Pancreas (tissue), 10 donors: ENCODE results near the gene METRN. TPM values are rescaled to one million over a fixed set of nuclear protein-coding genes. Genes with fewer than 3 reads are reported as not detected.
"Not testable (repeated sequence)": the region's sequence is repeated elsewhere in the genome, so short reads cannot be mapped to it uniquely, and the experiment has no call there.

Experiments
- ATAC-seq, 4 donors: fragments of 200-7000 bp; cut with Tn5 transposase; one replicate each; pipeline versions ENCODE4 v1.8.0 to v1.9.1; 2020; ENCODE audit warnings: mild to moderate bottlenecking in 4 of 4, moderate library complexity in 4 of 4
- DNase-seq, 6 donors: peaks; one replicate each; pipeline ENCODE4 v3.0.0-alpha.2; 2020
- FAIRE-seq: peaks from 2 replicates; lab custom pipeline; 2012; peaks lifted over from hg19 to GRCh38; lab: Jason Lieb, UNC
- H3K27ac ChIP-seq, 4 donors: fragments of 200-600 bp; sonication (generic); 1 replicate in 3 of 4; 2 replicates in 1 of 4; pipeline versions ENCODE4 v1.5.0 to v1.8.0; 2020
- H3K27me3 ChIP-seq, 4 donors: fragments of 200-600 bp; one replicate each; pipeline ENCODE4 v1.8.0; 2021
- H3K36me3 ChIP-seq, 3 donors: fragments of 200-600 bp; sonication (generic) in 1 of 3; one replicate each; pipeline versions ENCODE4 v1.5.0 to v1.8.0; 2020 to 2021
- H3K4me1 ChIP-seq, 3 donors: fragments of 200-600 bp; one replicate each; pipeline ENCODE4 v1.8.0; 2021
- H3K4me3 ChIP-seq, 4 donors: fragments of 200-600 bp; sonication (generic) in 2 of 4; one replicate each; pipeline versions ENCODE4 v1.5.0 to v1.8.0; 2020 to 2021
- H3K9me3 ChIP-seq, 4 donors: fragments of 200-600 bp; one replicate each; pipeline ENCODE4 v1.8.0; 2021
- CTCF ChIP-seq, 4 donors: fragments of 200-600 bp; sonication (generic) in 3 of 4; IDR thresholded peaks; one replicate each; pipeline versions ENCODE4 v1.5.0 to v1.8.0; 2021; ENCODE audit warnings: antibody characterized with exemption in 4 of 4
- WGBS, 2 donors: extraction: QIAGEN DNeasy Blood & Tissue Kit; methylation state at CpG; one replicate each; pipeline ENCODE4 v1.1.7; 2013; 5-methylcytosine and 5-hydroxymethylcytosine counted together
- intact Hi-C, 3 donors: fragments of 100-400 bp; cut with DNase I; formaldehyde crosslinking; loops; one replicate each; pipeline versions ENCODE4 v1.11.1 to v1.14.2; 2022
- polyA plus RNA-seq, 2 donors: library from polyadenylated mRNA; stranded (reverse); fragments of 200-250 nt; gene quantifications; one replicate each; pipeline ENCODE4 v1.2.3, GENCODE V29; 2013
- total RNA-seq, 6 donors: library from RNA; stranded (reverse); fragmentation: NEBNext Ultra II Directional in 4 of 6; extraction: Animal tissue kit (Norgen Biotek cat#: 25700) in 4 of 6; gene quantifications; one replicate each; pipeline versions ENCODE4 v1.2.1 to v1.2.4, GENCODE V29; 2021 to 2023
- donor health status: healthy with polysubstance abuse.
- donor health status: DM: no; HTN: no; CAD: no; lungs with moderate emphysema.
- donor health status: DM: no; HTN: no; CAD: no.
- donor health status: control.
- donor health status: control.
- donor health status: Bipolar disorder and iron deficiency.
- donor health status: DM: yes; HTN: yes; CAD: no.
- donor health status: DM: no; HTN: no; CAD: no.
- donor health status: DM: no; HTN: no; CAD: no.
- donor health status: DM: yes; HTN: yes; CAD: no.

Gene METRN
- total and polyA plus RNA-seq, 8 donors, result 27.6 to 82.0 (median 42.2) TPM

- TF ChIP-seq CTCF (IDR thresholded peaks at IDR 0.05), result no peak
- Histone ChIP-seq H3K4me3 (peak overlapping the region; percentile 88 to 97 (median 96)), H3K27me3 (no peaks in the 10 kb centered on the region), H3K27ac (no peak overlapping the region), H3K4me1 (peaks cover 5 to 7% (median 7%) of the 10 kb centered on the region in 3 donors), H3K9me3 (no peaks in the 10 kb centered on the region), H3K36me3 (peaks cover 0 to 21% (median 0%) of the 10 kb centered on the region in 3 donors)
- intact Hi-C loops, result no loop called here
- FAIRE-seq, result no peak
- no peak for ATAC-seq
- 32 to 36% methylated on average over 37 to 38 of the region's 38 CpGs for WGBS, 2 donors
- DNase-seq, result peak in 2 of 6 donors; percentile 58 to 77
Observed at GRCh38 chr16:739560-740458, 24.9 kb downstream of the METRN start.

- no peaks in the 10 kb centered on the region for H3K27me3 ChIP-seq
- peak overlapping the region in 2 of 4 donors; percentile 47 to 72 for H3K27ac ChIP-seq
- no peak for TF ChIP-seq CTCF (IDR thresholded peaks at IDR 0.05)
- no peaks in the 10 kb centered on the region for H3K9me3 ChIP-seq
- ATAC-seq, result peak; percentile 2 to 25 (median 19)
- 0 to 1% methylated on average over 19 to 22 of the region's 22 CpGs for WGBS, 2 donors
- intact Hi-C loops, result no loop called here
- peaks cover 5 to 7% (median 7%) of the 10 kb centered on the region in 3 donors for H3K4me1 ChIP-seq
- H3K36me3 ChIP-seq, result peaks cover 0 to 20% (median 0%) of the 10 kb centered on the region in 3 donors
- DNase-seq, result peak in 1 of 6 donors; percentile 83
- peak overlapping the region; percentile 88 to 97 (median 96) for H3K4me3 ChIP-seq
- no peak for FAIRE-seq
Observed at GRCh38 chr16:740459-740763, 25.5 kb downstream of the METRN start.

GRCh38 chr16:740764-741505, 26.0 kb downstream of the METRN start, which contains the start of gene CIAO3:
Gene CIAO3, minus strand, starts transcription at chr16:740997. Its CDS starts 12 bp downstream, at chr16:740985.
- Histone ChIP-seq H3K4me1 (peaks cover 5 to 7% (median 7%) of the 10 kb centered on the region in 3 donors), H3K27me3 (no peaks in the 10 kb centered on the region), H3K9me3 (no peaks in the 10 kb centered on the region), H3K27ac (peak within 1 kb of the TSS; percentile 47 to 72 (median 58)), H3K36me3 (peaks cover 0 to 15% (median 0%) of the 10 kb centered on the region in 3 donors), H3K4me3 (peak within 1 kb of the TSS; percentile 88 to 97 (median 96))
- FAIRE-seq (no peak), ATAC-seq (peak; percentile 95 to 96 (median 96)), DNase-seq (peak; percentile 81 to 99 (median 93))
- intact Hi-C loops, result no loop called here
- WGBS, 2 donors, result 1% methylated on average over 57 to 79 of the region's 79 CpGs
- TF ChIP-seq CTCF (IDR thresholded peaks at IDR 0.05), result peak; percentile 87 to 95 (median 92)

GRCh38 chr16:741986-742629, 27.2 kb downstream of the METRN start:
- H3K4me3 ChIP-seq, result no peak overlapping the region
- H3K9me3 ChIP-seq, result no peaks in the 10 kb centered on the region
- no peak overlapping the region for H3K27ac ChIP-seq
- intact Hi-C loops, result no loop called here
- no peak for TF ChIP-seq CTCF (IDR thresholded peaks at IDR 0.05)
- FAIRE-seq (no peak), ATAC-seq (no peak), DNase-seq (no peak)
- no peaks in the 10 kb centered on the region for H3K27me3 ChIP-seq
- peaks cover 5 to 7% (median 7%) of the 10 kb centered on the region in 3 donors for H3K4me1 ChIP-seq
- 74 to 83% methylated on average over 15 of the region's 15 CpGs for WGBS, 2 donors
- peaks cover 0 to 8% (median 0%) of the 10 kb centered on the region in 3 donors for H3K36me3 ChIP-seq

- intact Hi-C loops, H3K27me3 ChIP-seq, H3K27ac ChIP-seq, DNase-seq, FAIRE-seq, ATAC-seq, H3K36me3 ChIP-seq, H3K4me1 ChIP-seq, H3K4me3 ChIP-seq, H3K9me3 ChIP-seq: not testable (repeated sequence)
- WGBS, 2 donors, result 68 to 74% methylated on average over 14 of the region's 14 CpGs
Observed at GRCh38 chr16:742894-743293, 28.0 kb downstream of the METRN start.
